HFFc6 (cell line): Measurements from ENCODE around the gene RASA3. TPM values are rescaled to one million over a fixed set of nuclear protein-coding genes. Genes with fewer than 3 reads are reported as not detected.
"Not testable (repeated sequence)": the region's sequence is repeated elsewhere in the genome, so short reads cannot be mapped to it uniquely, and the experiment has no call there.

Experiments used
- DNase-seq: peaks from one replicate; pipeline ENCODE4 v3.0.0-alpha.2; 2018
- H3K27ac Mint-ChIP-seq: 2 replicates; pipeline ENCODE4 v1.8.0; 2020; ENCODE audit warnings: mild to moderate bottlenecking, mixed read lengths
- H3K27me3 Mint-ChIP-seq: 2 replicates; pipeline ENCODE4 v1.8.0; 2021; ENCODE audit warnings: mild to moderate bottlenecking, moderate library complexity, mixed read lengths; ENCODE audit not compliant: insufficient read depth
- H3K36me3 Mint-ChIP-seq: 2 replicates; pipeline ENCODE4 v1.8.0; 2021; ENCODE audit warnings: low read depth, mixed read lengths
- H3K4me1 Mint-ChIP-seq: 2 replicates; pipeline ENCODE4 v1.8.0; 2020; ENCODE audit warnings: low read depth, mixed read lengths
- H3K4me3 Mint-ChIP-seq: 2 replicates; pipeline ENCODE4 v1.8.0; 2020; ENCODE audit warnings: mild to moderate bottlenecking, moderate library complexity, mixed read lengths
- H3K9me3 Mint-ChIP-seq: 2 replicates; pipeline ENCODE4 v1.8.0; 2020; ENCODE audit warnings: mild to moderate bottlenecking, mixed read lengths
- long read RNA-seq: library from polyadenylated mRNA; unstranded; transcript quantifications from one replicate; pipeline ENCODE4 v2.0.0, GENCODE V29; 2019
- total RNA-seq, 6 experiments: library from RNA; stranded (reverse); fragmentation: NEBNext Ultra II Directional; extraction: Animal tissue kit (Norgen Biotek cat#: 25700); gene quantifications; 2 replicates in 1 of 6; 3 replicates in 5 of 6; pipeline ENCODE4 v1.2.3, GENCODE V29; 2021
- TF ChIP-seq, protein P1 (sequence below): fragments of 200-600 bp; sonication (generic); IDR thresholded peaks from 2 replicates; pipeline ENCODE4 v1.5.0; 2021; ENCODE audit warnings: antibody characterized with exemption, mild to moderate bottlenecking

Gene RASA3, protein sequence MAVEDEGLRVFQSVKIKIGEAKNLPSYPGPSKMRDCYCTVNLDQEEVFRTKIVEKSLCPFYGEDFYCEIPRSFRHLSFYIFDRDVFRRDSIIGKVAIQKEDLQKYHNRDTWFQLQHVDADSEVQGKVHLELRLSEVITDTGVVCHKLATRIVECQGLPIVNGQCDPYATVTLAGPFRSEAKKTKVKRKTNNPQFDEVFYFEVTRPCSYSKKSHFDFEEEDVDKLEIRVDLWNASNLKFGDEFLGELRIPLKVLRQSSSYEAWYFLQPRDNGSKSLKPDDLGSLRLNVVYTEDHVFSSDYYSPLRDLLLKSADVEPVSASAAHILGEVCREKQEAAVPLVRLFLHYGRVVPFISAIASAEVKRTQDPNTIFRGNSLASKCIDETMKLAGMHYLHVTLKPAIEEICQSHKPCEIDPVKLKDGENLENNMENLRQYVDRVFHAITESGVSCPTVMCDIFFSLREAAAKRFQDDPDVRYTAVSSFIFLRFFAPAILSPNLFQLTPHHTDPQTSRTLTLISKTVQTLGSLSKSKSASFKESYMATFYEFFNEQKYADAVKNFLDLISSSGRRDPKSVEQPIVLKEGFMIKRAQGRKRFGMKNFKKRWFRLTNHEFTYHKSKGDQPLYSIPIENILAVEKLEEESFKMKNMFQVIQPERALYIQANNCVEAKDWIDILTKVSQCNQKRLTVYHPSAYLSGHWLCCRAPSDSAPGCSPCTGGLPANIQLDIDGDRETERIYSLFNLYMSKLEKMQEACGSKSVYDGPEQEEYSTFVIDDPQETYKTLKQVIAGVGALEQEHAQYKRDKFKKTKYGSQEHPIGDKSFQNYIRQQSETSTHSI
- total RNA-seq = 10 to 100 TPM; 31.6 to 37.6 (median 33.1) TPM
- long read RNA-seq, full-length matches to known transcripts = 11 of 26 reads
- long read RNA-seq, partial matches to known transcripts = 8 of 26 reads
- long read RNA-seq, other reads (novel, unspliced or antisense) = 7 of 26 reads

GRCh38 chr13:114132419-114133121 is at the start of gene RASA3:
TSS of gene RASA3 (minus strand) at chr13:114132623. CDS start at chr13:114132489, 134 bp downstream.
- Mint-ChIP-seq H3K4me3 (peak within 1 kb of the TSS; percentile 100), H3K27ac (peak within 1 kb of the TSS; percentile 99), H3K27me3 (peaks cover 17% of the 10 kb centered on the region), H3K9me3 (peaks cover 9% of the 10 kb centered on the region; the same call in 1 of the 2 replicates), H3K4me1 (peaks cover 35% of the 10 kb centered on the region), H3K36me3 (peaks cover 16% of the 10 kb centered on the region)
- DNase-seq = peak; percentile 52
- TF ChIP-seq, protein P1, sequence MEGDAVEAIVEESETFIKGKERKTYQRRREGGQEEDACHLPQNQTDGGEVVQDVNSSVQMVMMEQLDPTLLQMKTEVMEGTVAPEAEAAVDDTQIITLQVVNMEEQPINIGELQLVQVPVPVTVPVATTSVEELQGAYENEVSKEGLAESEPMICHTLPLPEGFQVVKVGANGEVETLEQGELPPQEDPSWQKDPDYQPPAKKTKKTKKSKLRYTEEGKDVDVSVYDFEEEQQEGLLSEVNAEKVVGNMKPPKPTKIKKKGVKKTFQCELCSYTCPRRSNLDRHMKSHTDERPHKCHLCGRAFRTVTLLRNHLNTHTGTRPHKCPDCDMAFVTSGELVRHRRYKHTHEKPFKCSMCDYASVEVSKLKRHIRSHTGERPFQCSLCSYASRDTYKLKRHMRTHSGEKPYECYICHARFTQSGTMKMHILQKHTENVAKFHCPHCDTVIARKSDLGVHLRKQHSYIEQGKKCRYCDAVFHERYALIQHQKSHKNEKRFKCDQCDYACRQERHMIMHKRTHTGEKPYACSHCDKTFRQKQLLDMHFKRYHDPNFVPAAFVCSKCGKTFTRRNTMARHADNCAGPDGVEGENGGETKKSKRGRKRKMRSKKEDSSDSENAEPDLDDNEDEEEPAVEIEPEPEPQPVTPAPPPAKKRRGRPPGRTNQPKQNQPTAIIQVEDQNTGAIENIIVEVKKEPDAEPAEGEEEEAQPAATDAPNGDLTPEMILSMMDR = no peak

DNA sequence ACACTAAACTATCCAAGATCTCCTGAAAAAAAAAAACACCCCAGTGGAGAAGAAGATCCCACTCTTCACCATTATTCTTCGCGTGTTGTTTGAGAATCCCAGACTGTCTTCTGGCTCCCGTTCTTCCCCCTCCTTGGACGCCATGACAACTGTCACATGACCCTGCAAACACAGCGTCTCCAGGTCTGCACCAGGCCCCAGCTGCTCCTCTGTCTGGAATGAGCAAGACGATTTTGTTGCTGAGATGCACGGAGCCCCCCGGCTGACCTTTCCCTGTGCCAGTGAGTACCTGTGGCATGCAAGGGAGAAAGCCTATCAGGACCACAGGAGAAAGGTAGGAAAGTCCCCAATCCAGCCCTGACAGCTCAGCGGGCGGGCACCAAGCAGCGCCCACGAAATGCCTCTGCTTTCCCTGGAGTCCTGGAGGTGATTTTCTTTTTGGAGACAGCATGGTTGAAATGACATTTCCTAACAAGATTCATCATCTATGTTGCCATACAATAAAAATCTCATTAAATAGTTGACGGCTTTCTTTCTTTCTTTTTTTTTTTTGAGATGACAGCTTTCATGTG is 46.8 kb upstream of the RASA3 start, which contains the start of gene CFAP97D2:
CFAP97D2 (plus strand) TSS at position 171 of the 572 bp plus-strand sequence; CDS start at position 245, 74 bp downstream.
- DNase-seq = no peak
- Mint-ChIP-seq H3K4me1 (peaks cover 13% of the 10 kb centered on the region; the same call in 1 of the 2 replicates), H3K36me3 (0 out of 2 replicates have a peak, but pooled peaks cover 4% of the 10 kb centered on the region), H3K27me3 (peaks cover 42% of the 10 kb centered on the region), H3K27ac (no peak within 1 kb of the TSS), H3K4me3 (no peak within 1 kb of the TSS), H3K9me3 (no peaks in the 10 kb centered on the region)
- TF ChIP-seq, protein P1 = no peak

DNA sequence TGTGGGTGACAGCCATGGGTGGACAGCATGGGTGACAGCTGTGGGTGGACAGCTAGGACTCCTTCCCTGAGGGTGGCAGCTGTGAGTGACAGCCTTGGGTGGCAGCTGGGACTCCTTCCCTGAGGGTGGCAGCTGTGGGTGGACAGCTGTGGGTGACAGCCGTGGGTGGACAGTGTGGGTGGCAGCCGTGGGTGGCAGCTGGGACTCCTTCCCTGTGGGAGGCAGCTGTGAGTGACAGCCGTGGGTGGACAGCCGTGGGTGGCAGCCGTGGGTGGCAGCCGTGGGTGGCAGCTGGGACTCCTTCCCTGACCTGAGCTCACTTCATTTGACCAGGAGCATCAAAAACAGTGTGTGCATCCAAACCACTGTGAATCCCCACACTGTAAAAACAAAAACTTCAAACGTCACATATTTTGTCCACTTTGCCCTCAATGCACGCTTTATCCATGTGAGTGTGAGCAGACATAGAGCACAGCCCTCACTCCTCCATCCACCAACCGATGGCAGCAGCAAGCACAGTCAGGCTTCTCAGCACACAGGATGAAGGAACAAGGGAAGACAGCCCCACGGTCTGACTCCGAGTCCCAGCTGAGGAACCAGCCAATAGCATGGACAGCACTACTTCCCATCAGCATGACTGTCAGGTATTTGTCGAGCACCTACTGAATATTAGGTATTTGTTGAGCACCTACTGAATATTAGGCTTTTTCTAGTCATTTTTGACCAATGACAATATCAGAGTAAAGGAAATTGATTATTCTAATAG is 45.0 kb upstream of the RASA3 start:
- TF ChIP-seq, protein P1 = no peak
- Mint-ChIP-seq H3K4me1 (peaks cover 20% of the 10 kb centered on the region; the same call in 1 of the 2 replicates), H3K27ac (no peak overlapping the region), H3K27me3 (peaks cover 32% of the 10 kb centered on the region), H3K9me3 (peaks cover 11% of the 10 kb centered on the region), H3K4me3 (no peak overlapping the region), H3K36me3 (peaks cover 13% of the 10 kb centered on the region)
- DNase-seq = no peak

DNA sequence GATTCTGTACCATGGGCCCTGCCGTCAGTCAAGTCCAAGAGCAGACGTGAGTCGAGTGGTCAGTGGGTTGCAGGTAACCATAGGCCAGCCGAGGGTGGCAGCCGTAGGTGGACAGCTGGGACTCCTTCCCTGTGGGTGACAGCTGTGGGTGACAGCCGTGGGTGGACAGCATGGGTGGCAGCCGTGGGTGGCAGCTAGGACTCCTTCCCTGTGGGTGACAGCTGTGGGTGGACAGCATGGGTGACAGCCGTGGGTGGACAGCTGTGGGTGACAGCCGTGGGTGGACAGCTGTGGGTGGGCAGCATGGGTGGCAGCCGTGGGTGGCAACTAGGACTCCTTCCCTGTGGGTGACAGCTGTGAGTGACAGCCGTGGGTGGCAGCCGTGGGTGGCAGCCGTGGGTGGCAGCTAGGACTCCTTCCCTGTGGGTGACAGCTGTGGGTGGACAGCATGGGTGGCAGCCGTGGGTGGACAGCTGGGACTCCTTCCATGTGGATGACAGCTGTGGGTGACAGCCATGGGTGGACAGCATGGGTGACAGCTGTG is 44.0 kb upstream of the RASA3 start:
- Mint-ChIP-seq H3K36me3 (peaks cover 13% of the 10 kb centered on the region), H3K9me3 (peaks cover 11% of the 10 kb centered on the region), H3K27me3 (peaks cover 26% of the 10 kb centered on the region), H3K4me1 (peaks cover 20% of the 10 kb centered on the region; the same call in 1 of the 2 replicates)
- H3K27ac Mint-ChIP-seq, DNase-seq, H3K4me3 Mint-ChIP-seq: not testable (repeated sequence)

DNA sequence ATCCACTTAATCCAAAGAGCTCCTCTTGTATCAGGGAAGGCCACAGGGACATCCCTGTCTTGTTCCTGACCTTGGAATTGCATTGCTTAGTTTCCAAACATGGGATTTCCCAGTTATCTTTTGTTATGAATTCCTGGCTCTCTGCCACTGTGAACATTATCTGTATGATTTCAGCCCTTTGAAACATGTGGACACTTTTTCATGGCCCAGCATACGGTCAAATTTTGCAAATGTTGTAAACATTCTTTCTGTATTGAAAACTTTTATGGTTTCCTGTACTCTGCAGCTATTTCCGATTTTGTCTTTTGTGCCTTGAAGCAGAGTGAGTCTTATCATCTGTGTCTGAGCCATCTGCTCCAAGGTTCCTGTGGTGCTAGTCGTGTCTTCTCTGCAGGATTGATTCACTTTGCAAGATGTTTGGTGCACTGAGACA is 42.1 kb upstream of the RASA3 start:
- H3K4me1 Mint-ChIP-seq = peaks cover 16% of the 10 kb centered on the region; the same call in 1 of the 2 replicates

More for the DNA sequence above, 42.1 kb upstream of the RASA3 start:
- Mint-ChIP-seq H3K27ac (no peak overlapping the region), H3K9me3 (peaks cover 11% of the 10 kb centered on the region), H3K27me3 (peaks cover 16% of the 10 kb centered on the region), H3K36me3 (peaks cover 9% of the 10 kb centered on the region), H3K4me3 (no peak overlapping the region)
- TF ChIP-seq, protein P1 = no peak
- no peak for DNase-seq
